HepG2 (cell line): ENCODE results near the gene PIGA. TPM values are rescaled to one million over a fixed set of nuclear protein-coding genes. Genes with fewer than 3 reads are reported as not detected.

Experiments used
- ATAC-seq: fragments of 200-7000 bp; cut with Tn5 transposase; 3 replicates; pipeline ENCODE4 v1.9.1; 2020; ENCODE audit warnings: mild to moderate bottlenecking, moderate library complexity
- BruUV-seq: library from RNA; stranded (reverse); fragments of 400-500 nt; replicated peaks from 2 replicates; lab custom pipeline; 2021; lab: Mats Ljungman, UMichigan
- CTCF ChIA-PET: fragments of 300-600 bp; formaldehyde crosslinking; extraction: SDS; loops from one replicate; lab custom pipeline; 2021; ENCODE audit warnings: low total read pairs, inconsistent platforms, low intra/inter-chr PET ratio; lab: Yijun Ruan, JAX
- POLR2A ChIA-PET: fragments of 350-600 bp; sonication (Branson Sonifier 250); formaldehyde crosslinking; loops from one replicate; lab custom pipeline; 2020; ENCODE audit warnings: antibody characterized with exemption, inconsistent platforms; lab: Yijun Ruan, JAX
- DNase-seq: peaks from one replicate; pipeline ENCODE4 v3.0.0-alpha.2; 2015; ENCODE audit warnings: low spot score
- FAIRE-seq: peaks from 3 replicates; lab custom pipeline; 2011; peaks lifted over from hg19 to GRCh38; lab: Jason Lieb, UNC
- H2AFZ ChIP-seq: one replicate; pipeline ENCODE4 v1.6.1; 2011; ENCODE audit warnings: low read length, inconsistent platforms
- H3K27ac ChIP-seq: fragments of 300-600 bp; 3 replicates; pipeline ENCODE4 v1.8.0; 2011; ENCODE audit warnings: mixed run types, mild to moderate bottlenecking, mixed read lengths, low read length, inconsistent platforms; ENCODE audit not compliant: insufficient read depth; ENCODE audit errors: extremely low read length
- H3K27me3 ChIP-seq, 2 experiments: fragments of 200-600 bp in 1 of 2; 2 replicates in 1 of 2; 3 replicates in 1 of 2; pipeline versions ENCODE4 v1.6.0 to v1.8.0; 2011; ENCODE audit warnings: low read length in 2 of 2, mild to moderate bottlenecking in 2 of 2, moderate library complexity in 2 of 2, inconsistent platforms in 1 of 2; ENCODE audit not compliant: insufficient read depth in 2 of 2, control insufficient read depth in 1 of 2
- H3K36me3 ChIP-seq, 2 experiments: fragments of 200-600 bp in 1 of 2; replicated peaks in 1 of 2; 2 replicates in 1 of 2; 3 replicates in 1 of 2; pipeline versions ENCODE4 v1.5.1 to v1.8.0; 2011; ENCODE audit warnings: low read length in 2 of 2, inconsistent platforms in 1 of 2; ENCODE audit not compliant: insufficient read depth in 2 of 2, control insufficient read depth in 1 of 2
- H3K4me1 ChIP-seq: 2 replicates; pipeline ENCODE4 v1.5.1; 2012; ENCODE audit warnings: low read length, inconsistent platforms; ENCODE audit not compliant: insufficient read depth
- H3K4me2 ChIP-seq: 2 replicates; pipeline ENCODE4 v1.6.0; 2011; ENCODE audit warnings: low read depth, low read length, inconsistent platforms
- H3K4me3 ChIP-seq, 3 experiments: fragments of 200-600 bp in 1 of 3; sonication (generic), shearing (Covaris generic) in 1 of 3; replicated peaks in 1 of 3; 2 replicates each; pipeline ENCODE4 v1.5.1; 2011 to 2016; ENCODE audit warnings: low read length in 3 of 3, inconsistent platforms in 2 of 3, low read depth in 2 of 3, mild to moderate bottlenecking in 2 of 3, control low read depth in 1 of 3, mixed read lengths in 1 of 3; ENCODE audit not compliant: insufficient read depth in 1 of 3
- H3K79me2 ChIP-seq: one replicate; pipeline ENCODE4 v1.6.1; 2011; ENCODE audit warnings: low read length, inconsistent platforms; ENCODE audit not compliant: insufficient read depth
- H3K9ac ChIP-seq: 2 replicates; pipeline ENCODE4 v1.6.0; 2011; ENCODE audit warnings: mild to moderate bottlenecking, low read depth, low read length, inconsistent platforms; ENCODE audit not compliant: insufficient read depth
- H3K9me3 ChIP-seq: 2 replicates; pipeline ENCODE4 v1.5.1; 2012; ENCODE audit warnings: mild to moderate bottlenecking, low read length
- H4K20me1 ChIP-seq: 2 replicates; pipeline ENCODE4 v1.6.0; 2011; ENCODE audit warnings: inconsistent platforms, mild to moderate bottlenecking, low read length, moderate library complexity; ENCODE audit not compliant: insufficient read depth
- ISX ChIP-seq: sonication (generic); formaldehyde crosslinking; conservative IDR thresholded peaks from 2 replicates; pipeline ENCODE4 v1.5.0; 2020; ENCODE audit warnings: missing genetic modification reagents
- SIX4 ChIP-seq: sonication (generic); formaldehyde crosslinking; IDR thresholded peaks from 2 replicates; pipeline ENCODE4 v1.4.0; 2020; ENCODE audit warnings: missing genetic modification reagents
- SMARCE1 ChIP-seq: fragments of 450-650 bp; IDR thresholded peaks from 2 replicates; pipeline ENCODE4 v1.6.1; 2017; ENCODE audit warnings: borderline replicate concordance
- TAF1 ChIP-seq: sonication (generic); formaldehyde crosslinking; IDR thresholded peaks from 2 replicates; pipeline ENCODE4 v1.4.0; 2020; ENCODE audit warnings: missing genetic modification reagents
- ZBTB21 ChIP-seq: sonication (generic); formaldehyde crosslinking; IDR thresholded peaks from 2 replicates; pipeline ENCODE4 v1.4.0; 2020; ENCODE audit warnings: missing genetic modification reagents
- ZBTB38 ChIP-seq: sonication (generic); formaldehyde crosslinking; IDR thresholded peaks from 2 replicates; pipeline ENCODE4 v1.5.1; 2020; ENCODE audit warnings: mild to moderate bottlenecking, missing genetic modification reagents
- ZEB1 ChIP-seq: IDR thresholded peaks from 2 replicates; pipeline ENCODE4 v1.6.1; 2012; ENCODE audit warnings: mild to moderate bottlenecking, low read depth, inconsistent platforms; ENCODE audit not compliant: insufficient replicate concordance
- ZFX ChIP-seq: sonication (generic); formaldehyde crosslinking; IDR thresholded peaks from 2 replicates; pipeline ENCODE4 v1.4.0; 2020; ENCODE audit warnings: mild to moderate bottlenecking, low read depth, missing genetic modification reagents, moderate library complexity
- ZNF3 ChIP-seq: IDR thresholded peaks from 2 replicates; pipeline ENCODE4 v1.7.0; 2017; ENCODE audit warnings: inconsistent platforms
- ZNF552 ChIP-seq: sonication (generic); formaldehyde crosslinking; IDR thresholded peaks from 2 replicates; pipeline ENCODE4 v1.9.0; 2022; ENCODE audit warnings: missing genetic modification reagents, mild to moderate bottlenecking, borderline replicate concordance
- ZNF563 ChIP-seq: sonication (generic); formaldehyde crosslinking; IDR thresholded peaks from 2 replicates; pipeline ENCODE4 v1.8.0; 2022; ENCODE audit warnings: mild to moderate bottlenecking, moderate library complexity, missing genetic modification reagents
- ZNF75D ChIP-seq: sonication (generic); formaldehyde crosslinking; IDR thresholded peaks from 2 replicates; pipeline ENCODE4 v1.8.1; 2023; ENCODE audit warnings: missing genetic modification reagents, mild to moderate bottlenecking, borderline replicate concordance
- WGBS: methylation state at CpG from one replicate; pipeline ENCODE4 v1.1.6; 2017; ENCODE audit warnings: low lambda C conversion rate; 5-methylcytosine and 5-hydroxymethylcytosine counted together
- in situ Hi-C: cut with HindIII; loops from 2 replicates; pipeline ENCODE4 v1.10.0; 2017; ENCODE audit warnings: low pct_unique_long_range_greater_than_20kb; ENCODE audit not compliant: extremely low pct_ligation_motif_present
- intact Hi-C: fragments of 100-400 bp; cut with micrococcal nuclease; formaldehyde crosslinking; loops from one replicate; pipeline ENCODE4 v1.10.0; 2022; ENCODE audit not compliant: unreplicated experiment
- polyA plus RNA-seq, 8 experiments: library from polyadenylated mRNA; depleted of rRNA in 3 of 8; stranded (reverse) in 7 of 8; unstranded in 1 of 8; fragments of >200 nt; fragmentation: Illumina TruSeq in 4 of 8; extraction: Trizol in 4 of 8; gene quantifications; 2 replicates each; pipeline versions ENCODE4 v1.2.1 to v1.2.3, GENCODE V29; 2011 to 2016; ENCODE audit warnings: low read depth in 4 of 8, missing spikeins in 1 of 8, mixed read lengths in 1 of 8; ENCODE audit not compliant: insufficient read depth in 1 of 8
- total RNA-seq, 5 experiments: library from RNA; depleted of rRNA; stranded (reverse); fragments of >200 nt; fragmentation: Illumina TruSeq; extraction: Trizol; gene quantifications; 2 replicates each; pipeline ENCODE4 v1.2.3, GENCODE V29; 2016; ENCODE audit warnings: low read depth in 1 of 5
- TF ChIP-seq, protein P1 (sequence below): sonication (generic); formaldehyde crosslinking; IDR thresholded peaks from 2 replicates; pipeline ENCODE4 v1.5.0; 2020; ENCODE audit warnings: missing genetic modification reagents
- TF ChIP-seq, protein P2 (sequence below): IDR thresholded peaks from 2 replicates; pipeline ENCODE4 v1.6.1; 2018; ENCODE audit warnings: missing genetic modification reagents, mild to moderate bottlenecking, missing compliant biosample characterization

The PIGA gene
- total and polyA plus RNA-seq, 2 of the 13 experiments (the other 11 are each of a cell fraction or from before 2014, with no cell fraction given): 6.0 to 13.0 TPM

DNA sequence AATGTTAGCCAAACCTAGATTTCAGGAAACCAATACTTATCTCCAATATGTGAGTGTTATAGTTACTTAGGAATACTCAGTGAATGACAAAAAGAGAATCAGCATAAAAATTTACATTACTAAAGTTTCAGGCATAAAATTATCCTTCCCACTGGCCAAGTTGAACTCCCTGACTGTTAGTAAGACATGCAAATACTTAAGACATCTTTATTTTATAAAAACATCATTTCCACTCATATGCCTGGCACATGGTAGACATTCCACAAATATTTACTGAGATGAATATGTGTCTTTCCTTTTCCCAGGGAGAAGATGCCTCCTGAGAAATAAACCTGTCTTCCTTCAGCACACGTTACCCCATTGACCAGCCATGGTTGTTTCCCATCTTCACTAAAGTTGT, 41.6 kb upstream of the PIGA start:
- H3K27me3 ChIP-seq: no peaks in the 10 kb centered on the region
- no peaks in the 10 kb centered on the region for H3K4me1 ChIP-seq
- no peaks in the 10 kb centered on the region for H3K36me3 ChIP-seq
- no peaks in the 10 kb centered on the region for H3K9me3 ChIP-seq
- no peak overlapping the region for H3K27ac ChIP-seq
- no TSS peak for BruUV-seq
- CTCF ChIA-PET: no interaction called here
- no peak overlapping the region for H3K4me2 ChIP-seq
- 100% methylated on average over 1 of the region's 1 CpG for WGBS
- no peak overlapping the region for H2AFZ ChIP-seq
- FAIRE-seq (no peak), DNase-seq (no peak), ATAC-seq (no peak)
- H3K9ac ChIP-seq: no peak overlapping the region
- no peak for TF ChIP-seq ZNF75D (CRISPR knock-in tag)
- TF ChIP-seq, protein P1, sequence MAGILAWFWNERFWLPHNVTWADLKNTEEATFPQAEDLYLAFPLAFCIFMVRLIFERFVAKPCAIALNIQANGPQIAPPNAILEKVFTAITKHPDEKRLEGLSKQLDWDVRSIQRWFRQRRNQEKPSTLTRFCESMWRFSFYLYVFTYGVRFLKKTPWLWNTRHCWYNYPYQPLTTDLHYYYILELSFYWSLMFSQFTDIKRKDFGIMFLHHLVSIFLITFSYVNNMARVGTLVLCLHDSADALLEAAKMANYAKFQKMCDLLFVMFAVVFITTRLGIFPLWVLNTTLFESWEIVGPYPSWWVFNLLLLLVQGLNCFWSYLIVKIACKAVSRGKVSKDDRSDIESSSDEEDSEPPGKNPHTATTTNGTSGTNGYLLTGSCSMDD (CRISPR knock-in tag): no peak
- TF ChIP-seq SIX4 (CRISPR knock-in tag): no peak
- TF ChIP-seq ZBTB21 (CRISPR knock-in tag): no peak
- no peak for TF ChIP-seq TAF1 (CRISPR knock-in tag)
- TF ChIP-seq ZNF3 (CRISPR knock-in tag): no peak
- TF ChIP-seq ZFX (CRISPR knock-in tag): no peak
- no peak for TF ChIP-seq ZBTB38 (CRISPR knock-in tag)
- TF ChIP-seq, protein P2, sequence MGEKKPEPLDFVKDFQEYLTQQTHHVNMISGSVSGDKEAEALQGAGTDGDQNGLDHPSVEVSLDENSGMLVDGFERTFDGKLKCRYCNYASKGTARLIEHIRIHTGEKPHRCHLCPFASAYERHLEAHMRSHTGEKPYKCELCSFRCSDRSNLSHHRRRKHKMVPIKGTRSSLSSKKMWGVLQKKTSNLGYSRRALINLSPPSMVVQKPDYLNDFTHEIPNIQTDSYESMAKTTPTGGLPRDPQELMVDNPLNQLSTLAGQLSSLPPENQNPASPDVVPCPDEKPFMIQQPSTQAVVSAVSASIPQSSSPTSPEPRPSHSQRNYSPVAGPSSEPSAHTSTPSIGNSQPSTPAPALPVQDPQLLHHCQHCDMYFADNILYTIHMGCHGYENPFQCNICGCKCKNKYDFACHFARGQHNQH (CRISPR knock-in tag): no peak
- TF ChIP-seq ISX (CRISPR knock-in tag): no peak
- no peak for TF ChIP-seq ZEB1
- no peak for TF ChIP-seq SMARCE1
- no peak for TF ChIP-seq ZNF563
- no peak for TF ChIP-seq ZNF552
- POLR2A ChIA-PET: no interaction called here
- H3K79me2 ChIP-seq: no peaks in the 10 kb centered on the region
- H4K20me1 ChIP-seq: no peaks in the 10 kb centered on the region
- in situ Hi-C loops (no loop called here), intact Hi-C loops (no loop called here)
- H3K4me3 ChIP-seq: no peak overlapping the region
